Stomach (tissue), 4 donors: ENCODE results near the gene ATOH7.

Experiments
- CTCF ChIP-seq, 7 experiments: fragments of 450-650 bp in 4 of 7; fragments of 200-600 bp in 3 of 7; sonication (generic) in 3 of 7; IDR thresholded peaks; one replicate each; pipeline ENCODE4 v1.5.1; 2016 to 2019; ENCODE audit warnings: antibody characterized with exemption in 7 of 7, control low read depth in 2 of 7, mild to moderate bottlenecking in 1 of 7
- EP300 ChIP-seq: sonication (generic); formaldehyde crosslinking; IDR thresholded peaks from one replicate; pipeline ENCODE4 v1.6.1; 2017; ENCODE audit warnings: antibody characterized with exemption
- POLR2A ChIP-seq, 4 donors: fragments of 450-650 bp; IDR thresholded peaks; one replicate each; pipeline ENCODE4 v1.6.1; 2016; ENCODE audit warnings: antibody characterized with exemption in 4 of 4, control low read depth in 2 of 4, mild to moderate bottlenecking in 1 of 4, moderate library complexity in 1 of 4
- POLR2AphosphoS5 ChIP-seq, 3 donors: sonication (generic); formaldehyde crosslinking; IDR thresholded peaks; one replicate each; pipeline ENCODE4 v1.6.1; 2016; ENCODE audit warnings: antibody characterized with exemption in 3 of 3

- TF ChIP-seq CTCF (IDR thresholded peaks at IDR 0.05) (no peak), POLR2AphosphoS5 (IDR thresholded peaks at IDR 0.05) (no peak), POLR2A (IDR thresholded peaks at IDR 0.05) (no peak), EP300 (no peak)
Observed at GRCh38 chr10:68261132-68261856, 29.4 kb upstream of the ATOH7 start.
